Naive B cell (primary cell): ENCODE measurements around the gene RTL5. TPM values are rescaled to one million over a fixed set of nuclear protein-coding genes. Genes with fewer than 3 reads are reported as not detected.

Experiments
- ATAC-seq, 2 donors: fragments of 150-1000 bp; cut with Tn5 transposase; 2 replicates each; pipeline ENCODE4 v1.10.0; 2021; ENCODE audit warnings: low read depth in 2 of 2, mild to moderate bottlenecking in 2 of 2, moderate library complexity in 2 of 2
- DNase-seq: peaks from one replicate; pipeline ENCODE4 v3.0.0; 2022
- H3K27ac Mint-ChIP-seq, 6 donors: one replicate each; pipeline ENCODE4 v1.8.0; 2020 to 2022; ENCODE audit warnings: mild to moderate bottlenecking in 6 of 6, mixed read lengths in 6 of 6, moderate library complexity in 5 of 6, inconsistent platforms in 2 of 6
- H3K27me3 Mint-ChIP-seq, 3 donors: one replicate each; pipeline ENCODE4 v1.8.0; 2021 to 2022; ENCODE audit warnings: mixed read lengths in 3 of 3, mild to moderate bottlenecking in 1 of 3
- H3K36me3 Mint-ChIP-seq, 2 donors: one replicate each; pipeline ENCODE4 v1.8.0; 2020 to 2022; ENCODE audit warnings: mixed read lengths in 2 of 2, inconsistent platforms in 1 of 2, mild to moderate bottlenecking in 1 of 2
- H3K4me1 Mint-ChIP-seq, 3 donors: one replicate each; pipeline ENCODE4 v1.8.0; 2020 to 2022; ENCODE audit warnings: mixed read lengths in 3 of 3, inconsistent platforms in 1 of 3, mild to moderate bottlenecking in 1 of 3, moderate library complexity in 1 of 3
- H3K4me3 Mint-ChIP-seq, 8 donors: one replicate each; pipeline ENCODE4 v1.8.0; 2020 to 2022; ENCODE audit warnings: mild to moderate bottlenecking in 8 of 8, mixed read lengths in 8 of 8, moderate library complexity in 8 of 8, inconsistent platforms in 2 of 8
- H3K9me3 Mint-ChIP-seq, 7 donors: one replicate each; pipeline ENCODE4 v1.8.0; 2020 to 2022; ENCODE audit warnings: mixed read lengths in 7 of 7, mild to moderate bottlenecking in 5 of 7, inconsistent platforms in 2 of 7, moderate library complexity in 1 of 7
- polyA plus RNA-seq, 6 donors: library from polyadenylated mRNA; unstranded; fragments of 300-500 nt; fragmentation: Illumina TruSeq; gene quantifications; one replicate each; pipeline ENCODE4 v1.2.3, GENCODE V29; 2021; ENCODE audit warnings: low read depth in 6 of 6

Gene RTL5
- polyA plus RNA-seq, 6 donors from 2014 or later: 0.12 to 0.17 TPM; not detected in 4

DNA sequence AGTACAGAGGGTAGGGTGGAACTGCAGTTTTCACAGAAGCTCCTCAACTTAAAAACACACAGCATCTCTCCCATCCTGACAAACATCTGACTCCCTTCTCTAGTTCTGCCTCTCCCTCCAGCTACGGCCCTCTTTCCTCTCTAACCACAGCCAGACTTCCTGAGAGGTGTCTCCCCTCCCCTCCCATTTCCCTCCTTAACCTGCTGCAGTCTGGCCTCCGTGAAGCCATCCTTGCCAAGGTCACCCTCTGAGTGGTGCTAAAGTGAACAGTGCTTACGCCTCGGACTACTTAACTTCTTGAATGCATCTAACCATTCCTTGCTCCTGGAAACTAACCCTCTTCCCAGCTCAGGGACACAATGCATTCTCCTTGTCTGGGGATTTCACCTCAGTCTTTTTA is 53.3 kb downstream of the RTL5 start:
- peaks cover 0 to 2% (median 0%) of the 10 kb centered on the region in 7 donors for H3K9me3 Mint-ChIP-seq
- no peak for DNase-seq
- H3K27me3 Mint-ChIP-seq: peaks cover 10 to 44% (median 20%) of the 10 kb centered on the region in 3 donors
- H3K4me3 Mint-ChIP-seq: no peak overlapping the region
- ATAC-seq: no peak
- H3K4me1 Mint-ChIP-seq: peaks cover 4 to 12% (median 6%) of the 10 kb centered on the region in 3 donors
- H3K36me3 Mint-ChIP-seq: no peaks in the 10 kb centered on the region
- no peak overlapping the region for H3K27ac Mint-ChIP-seq

Other genes with a start within 250 kb of the RTL5 start
- gene NHSL2, start 221.1 kb downstream of the RTL5 start, polyA plus RNA-seq: under 1 TPM in 4 of 6 donors, not detected in 2; 0.25 to 0.48 (median 0.30) TPM
- gene PIN4, start 49.8 kb upstream of the RTL5 start, polyA plus RNA-seq: 10 to 100 TPM; 26.0 to 44.6 (median 35.6) TPM
- under 1 TPM in 5 of 6 donors, not detected in 1; 0.30 to 0.85 (median 0.54) TPM for gene ERCC6L, start 107.1 kb upstream of the RTL5 start, polyA plus RNA-seq
- gene RPS4X, start 145.3 kb upstream of the RTL5 start, polyA plus RNA-seq: 100 to 1,000 TPM; 500 to 821 (median 751) TPM
- under 1 TPM in 1 of 6 donors, not detected in 5; 0.83 TPM for gene CITED1, start 174.0 kb upstream of the RTL5 start, polyA plus RNA-seq